Measurements from ENCODE around the gene ELOVL7. TPM values are rescaled to one million over a fixed set of nuclear protein-coding genes. Genes with fewer than 3 reads are reported as not detected.

ELOVL7 gene
- total RNA-seq, 1 experiment from 2014 or later, result 20.0 TPM

GRCh38 chr5:60843386-60843935, 608 bp downstream of the ELOVL7 start:
- H3K27ac ChIP-seq (ENCODE audit: low read depth, low read length), result peak overlapping the region; percentile 59; the same call in 1 of the 2 replicates
- H3K36me3 ChIP-seq (ENCODE audit: control insufficient read depth in 1 of 2, insufficient read depth in 2 of 2, low read length in 2 of 2), result no peaks in the 10 kb centered on the region
- no TSS peak for BruUV-seq (replicated peaks)
- H3K27me3 ChIP-seq (ENCODE audit: insufficient read depth, low read length), result no peaks in the 10 kb centered on the region
- H4K20me1 ChIP-seq (ENCODE audit: insufficient read depth), result no peaks in the 10 kb centered on the region
- ChIA-PET POLR2A (interaction anchor here (0.9 to 1.6 kb wide), 4 partner anchors 8 to 143 kb away, joined by 3 to 12 read pairs (median 3); partner anchors contain the start of gene DEPDC1B), RAD21 (ENCODE audit: low non-redundant PET in 1 of 2, low total read pairs in 2 of 2, uncharacterized antibody in 2 of 2, unreplicated experiment in 2 of 2) (no interaction called here), CTCF (interaction anchor here (1.4 kb wide), 1 partner anchor 155 kb away, joined by 4 read pairs; no protein-coding TSS in a partner anchor)
- DNase-seq (ENCODE audit: low read depth, low spot score) (no peak), ATAC-seq (peak; percentile 35)
- H2AFZ ChIP-seq (ENCODE audit: low read depth, low read length, poor library complexity, severe bottlenecking), result no peak overlapping the region
- H3K79me2 ChIP-seq (ENCODE audit: insufficient read depth, low read length), result peaks cover 29% of the 10 kb centered on the region; the same call in 1 of the 2 replicates
- H3K9ac ChIP-seq (ENCODE audit: low read length), result peak overlapping the region; percentile 80
- H3K9me2 ChIP-seq (ENCODE audit: insufficient read depth), result no peaks in the 10 kb centered on the region
- intact Hi-C loops (cut with micrococcal nuclease), result loop anchor here (5.0 kb wide), 2 partner anchors 61 to 141 kb away; partner anchors contain the start of gene DEPDC1B
- H3K9me3 ChIP-seq (ENCODE audit: control insufficient read depth in 1 of 2, insufficient read depth in 1 of 2, low read depth in 1 of 2, low read length in 2 of 2), result no peaks in the 10 kb centered on the region
- H3K4me1 ChIP-seq (ENCODE audit: control insufficient read depth in 1 of 2, insufficient read depth in 2 of 2, low read length in 2 of 2), result peaks cover 0 to 12% of the 10 kb centered on the region in 2 experiments; a peak in 3 of 4 replicates
- H3K4me3 ChIP-seq (replicated peaks in 1 of 2; ENCODE audit: low read depth in 1 of 2, low read length in 2 of 2), result peak overlapping the region; percentile 74 to 84
- TF ChIP-seq CEBPB (IDR thresholded peaks at IDR 0.05; ENCODE audit: low read depth), result no peak
- TF ChIP-seq ZBTB33 (IDR thresholded peaks at IDR 0.05; ENCODE audit: extremely low read depth, insufficient replicate concordance, low read length), result no peak
- no peak for TF ChIP-seq SRF (IDR thresholded peaks at IDR 0.05; ENCODE audit: low read depth)
- TF ChIP-seq POLR2AphosphoS5 (IDR thresholded peaks at IDR 0.05; ENCODE audit: low read depth, low read length), result no peak
- no peak for TF ChIP-seq FOSL1 (IDR thresholded peaks at IDR 0.05; ENCODE audit: low read depth)
- no peak for TF ChIP-seq ELF1 (IDR thresholded peaks at IDR 0.05; ENCODE audit: borderline replicate concordance, low read depth)
- no peak for TF ChIP-seq MAX (IDR thresholded peaks at IDR 0.05)
- no peak for TF ChIP-seq SIN3A (IDR thresholded peaks at IDR 0.05; ENCODE audit: low read depth)
- no peak for TF ChIP-seq ZFX (IDR thresholded peaks at IDR 0.05)
- no peak for TF ChIP-seq EZH2 (IDR thresholded peaks at IDR 0.05)
- TF ChIP-seq POLR2A (IDR thresholded peaks at IDR 0.05; ENCODE audit: borderline replicate concordance, extremely low read depth, insufficient read depth, insufficient read length), result no peak
- no peak for TF ChIP-seq RAD21 (IDR thresholded peaks at IDR 0.05; ENCODE audit: low read depth)
- no peak for TF ChIP-seq CTCF (IDR thresholded peaks at IDR 0.05 in 2 of 3, conservative IDR thresholded peaks at IDR 0.05 in 1 of 3; ENCODE audit: borderline replicate concordance in 1 of 3, insufficient read depth in 1 of 3, low read depth in 2 of 3, low read length in 2 of 3)
- no peak for TF ChIP-seq ZNF274 (IDR thresholded peaks at IDR 0.05; ENCODE audit: low read depth, low read length)
- no peak for TF ChIP-seq SP1 (IDR thresholded peaks at IDR 0.05; ENCODE audit: low read depth)
- no peak for TF ChIP-seq TCF7L2 (IDR thresholded peaks at IDR 0.05; ENCODE audit: borderline replicate concordance, extremely low read depth, insufficient read depth, insufficient read length)
- TF ChIP-seq ATF3 (IDR thresholded peaks at IDR 0.05), result no peak
- peak overlapping the region; percentile 93 for H3K4me2 ChIP-seq (ENCODE audit: low read length)
